A549 treated with GW870086 at 1 μM for 4 hours (cell line): ENCODE data around the gene RALY. TPM values are rescaled to one million over a fixed set of nuclear protein-coding genes. Genes with fewer than 3 reads are reported as not detected.

Source experiments
- total RNA-seq: library from RNA; stranded (reverse); fragments of 200-300 nt; extraction: Qiagen RNA extraction; gene quantifications from 5 replicates; pipeline ENCODE4 v1.2.3, GENCODE V29; 2022; ENCODE audit warnings: low read depth

The RALY gene
- total RNA-seq = 120 to 151 TPM (median 149 TPM) in 5 replicates

DNA sequence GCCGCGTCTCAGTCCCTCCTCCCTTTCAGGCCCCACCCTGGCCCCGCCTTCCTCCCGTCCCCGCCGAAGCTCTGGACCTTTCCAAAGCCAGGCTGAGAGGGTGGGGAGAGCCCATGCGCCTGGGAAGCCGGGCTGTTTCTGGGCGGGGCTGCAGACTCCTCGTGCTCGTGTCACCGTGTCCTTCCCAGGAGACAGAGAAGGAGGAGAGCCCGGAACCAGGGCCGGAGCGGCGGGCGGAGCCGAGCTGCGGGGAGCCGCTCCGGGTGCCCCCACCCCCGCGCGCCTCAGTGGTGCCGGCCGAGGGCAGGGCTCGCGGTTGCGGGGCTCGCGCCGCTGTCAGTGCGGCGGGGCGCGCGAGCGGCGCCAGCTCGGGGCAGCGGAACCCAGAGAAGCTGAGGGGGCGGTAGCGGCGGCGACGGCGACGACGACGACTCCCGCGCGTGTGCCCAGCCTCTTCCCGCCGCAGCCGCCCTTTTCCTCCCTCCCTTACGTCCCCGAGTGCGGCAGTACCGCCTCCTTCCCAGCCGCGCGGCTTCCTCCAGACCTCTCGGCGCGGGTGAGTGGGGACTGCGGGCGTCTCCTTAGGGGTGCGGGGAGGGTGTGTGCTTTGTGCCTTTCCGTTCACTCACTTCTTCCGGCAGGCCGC lies at the start of gene RALY:
RALY (plus strand) TSS at position 336 of the 646 bp plus-strand sequence. CDS start 78,164 bp downstream, outside the sequence.

GRCh38 chr20:34111702-34112599 lies 118.2 kb downstream of the RALY start, which contains the start of gene EIF2S2:
TSS of gene EIF2S2 (minus strand) at chr20:34112243. CDS start at chr20:34112110, 133 bp downstream.

Other genes starting within 250 kb of the RALY start
- gene CHMP4B, start 182.6 kb upstream of the RALY start, total RNA-seq = 145 to 159 TPM (median 155 TPM) in 5 replicates
- gene EIF2S2, start 118.3 kb downstream of the RALY start, total RNA-seq = 96.2 to 109 TPM (median 96.8 TPM) in 5 replicates
- gene ASIP, start 247.5 kb downstream of the RALY start, total RNA-seq = not detected in 5 replicates